ENCODE data around the gene PXMP2.

Gene PXMP2

GRCh38 chr12:132740652-132741051 is 53.3 kb downstream of the PXMP2 start:
- H3K4me3 ChIP-seq (ENCODE audit: low read depth, low read length): no peak overlapping the region
- TF ChIP-seq MYC (IDR thresholded peaks at IDR 0.05; ENCODE audit: low read depth, low read length) (no peak), POLR2A (IDR thresholded peaks at IDR 0.05; ENCODE audit: extremely low read depth, insufficient read length) (no peak), MAX (IDR thresholded peaks at IDR 0.05; ENCODE audit: low read depth, low read length) (no peak), CTCF (IDR thresholded peaks at IDR 0.05; ENCODE audit: low read depth, low read length) (no peak)
- DNase-seq (ENCODE audit: low read depth): no peak

GRCh38 chr12:132741620-132742019 is 54.2 kb downstream of the PXMP2 start:
- no peak for DNase-seq (ENCODE audit: low read depth)
- no peak overlapping the region for H3K4me3 ChIP-seq (ENCODE audit: low read depth, low read length)
- no peak for TF ChIP-seq POLR2A (IDR thresholded peaks at IDR 0.05; ENCODE audit: extremely low read depth, insufficient read length)
- no peak for TF ChIP-seq MAX (IDR thresholded peaks at IDR 0.05; ENCODE audit: low read depth, low read length)
- no peak for TF ChIP-seq MYC (IDR thresholded peaks at IDR 0.05; ENCODE audit: low read depth, low read length)
- TF ChIP-seq CTCF (IDR thresholded peaks at IDR 0.05; ENCODE audit: low read depth, low read length): no peak

GRCh38 chr12:132743831-132744230 is 56.4 kb downstream of the PXMP2 start:
- no peak overlapping the region for H3K4me3 ChIP-seq (ENCODE audit: low read depth, low read length)
- no peak for TF ChIP-seq CTCF (IDR thresholded peaks at IDR 0.05; ENCODE audit: low read depth, low read length)
- TF ChIP-seq POLR2A (IDR thresholded peaks at IDR 0.05; ENCODE audit: extremely low read depth, insufficient read length): no peak
- no peak for TF ChIP-seq MYC (IDR thresholded peaks at IDR 0.05; ENCODE audit: low read depth, low read length)
- TF ChIP-seq MAX (IDR thresholded peaks at IDR 0.05; ENCODE audit: low read depth, low read length): no peak
- no peak for DNase-seq (ENCODE audit: low read depth)

- TF ChIP-seq MAX (IDR thresholded peaks at IDR 0.05; ENCODE audit: low read depth, low read length) (no peak), MYC (IDR thresholded peaks at IDR 0.05; ENCODE audit: low read depth, low read length) (no peak), POLR2A (IDR thresholded peaks at IDR 0.05; ENCODE audit: extremely low read depth, insufficient read length) (no peak), CTCF (IDR thresholded peaks at IDR 0.05; ENCODE audit: low read depth, low read length) (no peak)
- H3K4me3 ChIP-seq (ENCODE audit: low read depth, low read length): no peak overlapping the region
- no peak for DNase-seq (ENCODE audit: low read depth)
These were observed 59.2 kb downstream of the PXMP2 start for GRCh38 chr12:132746613-132747012.

- no peak for TF ChIP-seq MAX (IDR thresholded peaks at IDR 0.05; ENCODE audit: low read depth, low read length)
- TF ChIP-seq CTCF (IDR thresholded peaks at IDR 0.05; ENCODE audit: low read depth, low read length): no peak
- no peak for TF ChIP-seq POLR2A (IDR thresholded peaks at IDR 0.05; ENCODE audit: extremely low read depth, insufficient read length)
- no peak for TF ChIP-seq MYC (IDR thresholded peaks at IDR 0.05; ENCODE audit: low read depth, low read length)
- H3K4me3 ChIP-seq (ENCODE audit: low read depth, low read length): no peak overlapping the region
- no peak for DNase-seq (ENCODE audit: low read depth)
These were observed 60.0 kb downstream of the PXMP2 start for GRCh38 chr12:132747395-132747794.

GRCh38 chr12:132747896-132748295 is 60.5 kb downstream of the PXMP2 start:
- TF ChIP-seq MAX (IDR thresholded peaks at IDR 0.05; ENCODE audit: low read depth, low read length) (no peak), POLR2A (IDR thresholded peaks at IDR 0.05; ENCODE audit: extremely low read depth, insufficient read length) (no peak), MYC (IDR thresholded peaks at IDR 0.05; ENCODE audit: low read depth, low read length) (no peak), CTCF (IDR thresholded peaks at IDR 0.05; ENCODE audit: low read depth, low read length) (no peak)
- no peak overlapping the region for H3K4me3 ChIP-seq (ENCODE audit: low read depth, low read length)
- no peak for DNase-seq (ENCODE audit: low read depth)

Measured in NB4 (cell line).